Gastroesophageal sphincter (tissue), 3 donors: Measurements from ENCODE around the gene WDR81.

ENCODE experiments used
- CTCF ChIP-seq, 4 experiments: fragments of 200-600 bp in 2 of 4; fragments of 450-650 bp in 2 of 4; sonication (generic) in 1 of 4; IDR thresholded peaks; one replicate each; pipeline ENCODE4 v1.5.1; 2017 to 2019; ENCODE audit warnings: antibody characterized with exemption in 4 of 4, mild to moderate bottlenecking in 2 of 4, moderate library complexity in 2 of 4
- EP300 ChIP-seq: sonication (generic); formaldehyde crosslinking; IDR thresholded peaks from one replicate; pipeline ENCODE4 v1.6.1; 2017; ENCODE audit warnings: antibody characterized with exemption, mild to moderate bottlenecking
- POLR2A ChIP-seq, 2 donors: fragments of 450-650 bp; IDR thresholded peaks; one replicate each; pipeline ENCODE4 v1.6.1; 2017; ENCODE audit warnings: antibody characterized with exemption in 2 of 2, mild to moderate bottlenecking in 2 of 2, moderate library complexity in 1 of 2
- POLR2AphosphoS5 ChIP-seq: sonication (generic); formaldehyde crosslinking; IDR thresholded peaks from one replicate; pipeline ENCODE4 v1.6.1; 2017; ENCODE audit warnings: antibody characterized with exemption

- TF ChIP-seq POLR2A (IDR thresholded peaks at IDR 0.05) (no peak), EP300 (no peak), CTCF (IDR thresholded peaks at IDR 0.05) (no peak), POLR2AphosphoS5 (no peak)
These were observed 18.0 kb downstream of the WDR81 start, which contains the start of gene SERPINF2 for GRCh38 chr17:1742371-1743087.
